WTC11 (cell line): ENCODE data around the gene TMEM38A.

Experiments
- CREM ChIP-seq: sonication (generic); formaldehyde crosslinking; IDR thresholded peaks from 2 replicates; pipeline ENCODE4 v1.8.1; 2022; ENCODE audit warnings: mild to moderate bottlenecking, missing genetic modification reagents, moderate library complexity
- GRHL2 ChIP-seq: fragments of 250-450 bp; sonication (Bioruptor Pico); IDR thresholded peaks from 2 replicates; pipeline ENCODE4 v1.8.0; 2022; ENCODE audit warnings: mild to moderate bottlenecking, moderate library complexity; ENCODE audit not compliant: insufficient replicate concordance, severe bottlenecking
- MYBL2 ChIP-seq: sonication (generic); formaldehyde crosslinking; IDR thresholded peaks from 2 replicates; pipeline ENCODE4 v1.8.1; 2023; ENCODE audit warnings: mild to moderate bottlenecking, moderate library complexity, missing genetic modification reagents
- NFYB ChIP-seq: sonication (generic); formaldehyde crosslinking; conservative IDR thresholded peaks from 2 replicates; pipeline ENCODE4 v1.8.0; 2022; ENCODE audit warnings: low read depth, missing genetic modification reagents
- SMAD3 ChIP-seq: sonication (generic); formaldehyde crosslinking; IDR thresholded peaks from 2 replicates; pipeline ENCODE4 v1.8.0; 2022; ENCODE audit warnings: missing genetic modification reagents, mild to moderate bottlenecking, borderline replicate concordance
- TF ChIP-seq, protein P1 (sequence below): fragments of 200-600 bp; IDR thresholded peaks from 2 replicates; pipeline ENCODE4 v1.8.0; 2022; ENCODE audit warnings: antibody characterized with exemption
- TF ChIP-seq, protein P2 (sequence below): fragments of 250-450 bp; sonication (Bioruptor Pico); IDR thresholded peaks from 2 replicates; pipeline ENCODE4 v2.1.2; 2022; ENCODE audit warnings: mild to moderate bottlenecking, moderate library complexity
- TF ChIP-seq, protein P3 (sequence below): sonication (generic); formaldehyde crosslinking; IDR thresholded peaks from 2 replicates; pipeline ENCODE4 v1.8.1; 2023; ENCODE audit warnings: mild to moderate bottlenecking, missing genetic modification reagents, moderate library complexity
- TF ChIP-seq, protein P4 (sequence below): sonication (generic); formaldehyde crosslinking; IDR thresholded peaks from 2 replicates; pipeline ENCODE4 v1.8.1; 2023; ENCODE audit warnings: mild to moderate bottlenecking, missing genetic modification reagents, borderline replicate concordance
- TF ChIP-seq, protein P5 (sequence below): sonication (generic); formaldehyde crosslinking; IDR thresholded peaks from 2 replicates; pipeline ENCODE4 v1.8.1; 2022; ENCODE audit warnings: low read depth, mild to moderate bottlenecking, moderate library complexity, missing genetic modification reagents, borderline replicate concordance
- TF ChIP-seq, protein P6 (sequence below): sonication (generic); formaldehyde crosslinking; IDR thresholded peaks from 2 replicates; pipeline ENCODE4 v1.8.0; 2022; ENCODE audit warnings: mild to moderate bottlenecking, missing genetic modification reagents
- TF ChIP-seq, protein P7 (sequence below): sonication (generic); formaldehyde crosslinking; IDR thresholded peaks from 2 replicates; pipeline ENCODE4 v1.8.0; 2023; ENCODE audit warnings: missing genetic modification reagents
- TF ChIP-seq, protein P8 (sequence below): sonication (generic); formaldehyde crosslinking; conservative IDR thresholded peaks from 2 replicates; pipeline ENCODE4 v1.8.1; 2023; ENCODE audit warnings: mild to moderate bottlenecking, low read depth, missing genetic modification reagents, moderate library complexity
- TF ChIP-seq, protein P9 (sequence below): sonication (generic); formaldehyde crosslinking; conservative IDR thresholded peaks from 2 replicates; pipeline ENCODE4 v1.8.1; 2022; ENCODE audit warnings: mild to moderate bottlenecking, missing genetic modification reagents

DNA sequence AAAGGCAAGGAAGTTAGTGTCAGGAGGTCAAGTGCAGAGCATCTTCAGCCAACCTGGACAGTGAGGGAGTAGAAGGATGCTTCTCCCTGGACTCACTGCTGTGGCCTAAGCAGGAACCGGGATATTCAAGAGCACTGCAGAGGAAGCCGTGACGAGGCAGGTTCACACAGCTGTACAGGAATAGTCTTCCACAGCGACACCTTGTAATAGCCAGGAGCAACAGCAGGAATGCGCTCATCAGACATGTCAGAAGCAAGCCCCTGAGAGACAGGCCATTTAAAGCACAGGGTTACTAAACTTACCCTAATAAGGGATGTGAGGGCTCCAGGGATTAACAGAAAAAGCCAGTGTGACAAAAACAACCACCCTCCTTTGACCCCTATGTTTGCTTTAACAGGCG lies 29.5 kb upstream of the TMEM38A start:
- TF ChIP-seq, protein P1, sequence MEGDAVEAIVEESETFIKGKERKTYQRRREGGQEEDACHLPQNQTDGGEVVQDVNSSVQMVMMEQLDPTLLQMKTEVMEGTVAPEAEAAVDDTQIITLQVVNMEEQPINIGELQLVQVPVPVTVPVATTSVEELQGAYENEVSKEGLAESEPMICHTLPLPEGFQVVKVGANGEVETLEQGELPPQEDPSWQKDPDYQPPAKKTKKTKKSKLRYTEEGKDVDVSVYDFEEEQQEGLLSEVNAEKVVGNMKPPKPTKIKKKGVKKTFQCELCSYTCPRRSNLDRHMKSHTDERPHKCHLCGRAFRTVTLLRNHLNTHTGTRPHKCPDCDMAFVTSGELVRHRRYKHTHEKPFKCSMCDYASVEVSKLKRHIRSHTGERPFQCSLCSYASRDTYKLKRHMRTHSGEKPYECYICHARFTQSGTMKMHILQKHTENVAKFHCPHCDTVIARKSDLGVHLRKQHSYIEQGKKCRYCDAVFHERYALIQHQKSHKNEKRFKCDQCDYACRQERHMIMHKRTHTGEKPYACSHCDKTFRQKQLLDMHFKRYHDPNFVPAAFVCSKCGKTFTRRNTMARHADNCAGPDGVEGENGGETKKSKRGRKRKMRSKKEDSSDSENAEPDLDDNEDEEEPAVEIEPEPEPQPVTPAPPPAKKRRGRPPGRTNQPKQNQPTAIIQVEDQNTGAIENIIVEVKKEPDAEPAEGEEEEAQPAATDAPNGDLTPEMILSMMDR, result no peak
- TF ChIP-seq, protein P2, sequence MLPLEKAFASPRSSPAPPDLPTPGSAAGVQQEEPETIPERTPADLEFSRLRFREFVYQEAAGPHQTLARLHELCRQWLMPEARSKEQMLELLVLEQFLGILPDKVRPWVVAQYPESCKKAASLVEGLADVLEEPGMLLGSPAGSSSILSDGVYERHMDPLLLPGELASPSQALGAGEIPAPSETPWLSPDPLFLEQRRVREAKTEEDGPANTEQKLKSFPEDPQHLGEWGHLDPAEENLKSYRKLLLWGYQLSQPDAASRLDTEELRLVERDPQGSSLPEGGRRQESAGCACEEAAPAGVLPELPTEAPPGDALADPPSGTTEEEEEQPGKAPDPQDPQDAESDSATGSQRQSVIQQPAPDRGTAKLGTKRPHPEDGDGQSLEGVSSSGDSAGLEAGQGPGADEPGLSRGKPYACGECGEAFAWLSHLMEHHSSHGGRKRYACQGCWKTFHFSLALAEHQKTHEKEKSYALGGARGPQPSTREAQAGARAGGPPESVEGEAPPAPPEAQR (CRISPR knock-in tag), result no peak
- TF ChIP-seq, protein P3, sequence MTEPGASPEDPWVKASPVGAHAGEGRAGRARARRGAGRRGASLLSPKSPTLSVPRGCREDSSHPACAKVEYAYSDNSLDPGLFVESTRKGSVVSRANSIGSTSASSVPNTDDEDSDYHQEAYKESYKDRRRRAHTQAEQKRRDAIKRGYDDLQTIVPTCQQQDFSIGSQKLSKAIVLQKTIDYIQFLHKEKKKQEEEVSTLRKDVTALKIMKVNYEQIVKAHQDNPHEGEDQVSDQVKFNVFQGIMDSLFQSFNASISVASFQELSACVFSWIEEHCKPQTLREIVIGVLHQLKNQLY (CRISPR knock-in tag), result no peak
- TF ChIP-seq, protein P4, sequence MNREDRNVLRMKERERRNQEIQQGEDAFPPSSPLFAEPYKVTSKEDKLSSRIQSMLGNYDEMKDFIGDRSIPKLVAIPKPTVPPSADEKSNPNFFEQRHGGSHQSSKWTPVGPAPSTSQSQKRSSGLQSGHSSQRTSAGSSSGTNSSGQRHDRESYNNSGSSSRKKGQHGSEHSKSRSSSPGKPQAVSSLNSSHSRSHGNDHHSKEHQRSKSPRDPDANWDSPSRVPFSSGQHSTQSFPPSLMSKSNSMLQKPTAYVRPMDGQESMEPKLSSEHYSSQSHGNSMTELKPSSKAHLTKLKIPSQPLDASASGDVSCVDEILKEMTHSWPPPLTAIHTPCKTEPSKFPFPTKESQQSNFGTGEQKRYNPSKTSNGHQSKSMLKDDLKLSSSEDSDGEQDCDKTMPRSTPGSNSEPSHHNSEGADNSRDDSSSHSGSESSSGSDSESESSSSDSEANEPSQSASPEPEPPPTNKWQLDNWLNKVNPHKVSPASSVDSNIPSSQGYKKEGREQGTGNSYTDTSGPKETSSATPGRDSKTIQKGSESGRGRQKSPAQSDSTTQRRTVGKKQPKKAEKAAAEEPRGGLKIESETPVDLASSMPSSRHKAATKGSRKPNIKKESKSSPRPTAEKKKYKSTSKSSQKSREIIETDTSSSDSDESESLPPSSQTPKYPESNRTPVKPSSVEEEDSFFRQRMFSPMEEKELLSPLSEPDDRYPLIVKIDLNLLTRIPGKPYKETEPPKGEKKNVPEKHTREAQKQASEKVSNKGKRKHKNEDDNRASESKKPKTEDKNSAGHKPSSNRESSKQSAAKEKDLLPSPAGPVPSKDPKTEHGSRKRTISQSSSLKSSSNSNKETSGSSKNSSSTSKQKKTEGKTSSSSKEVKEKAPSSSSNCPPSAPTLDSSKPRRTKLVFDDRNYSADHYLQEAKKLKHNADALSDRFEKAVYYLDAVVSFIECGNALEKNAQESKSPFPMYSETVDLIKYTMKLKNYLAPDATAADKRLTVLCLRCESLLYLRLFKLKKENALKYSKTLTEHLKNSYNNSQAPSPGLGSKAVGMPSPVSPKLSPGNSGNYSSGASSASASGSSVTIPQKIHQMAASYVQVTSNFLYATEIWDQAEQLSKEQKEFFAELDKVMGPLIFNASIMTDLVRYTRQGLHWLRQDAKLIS, result no peak
- TF ChIP-seq, protein P5, sequence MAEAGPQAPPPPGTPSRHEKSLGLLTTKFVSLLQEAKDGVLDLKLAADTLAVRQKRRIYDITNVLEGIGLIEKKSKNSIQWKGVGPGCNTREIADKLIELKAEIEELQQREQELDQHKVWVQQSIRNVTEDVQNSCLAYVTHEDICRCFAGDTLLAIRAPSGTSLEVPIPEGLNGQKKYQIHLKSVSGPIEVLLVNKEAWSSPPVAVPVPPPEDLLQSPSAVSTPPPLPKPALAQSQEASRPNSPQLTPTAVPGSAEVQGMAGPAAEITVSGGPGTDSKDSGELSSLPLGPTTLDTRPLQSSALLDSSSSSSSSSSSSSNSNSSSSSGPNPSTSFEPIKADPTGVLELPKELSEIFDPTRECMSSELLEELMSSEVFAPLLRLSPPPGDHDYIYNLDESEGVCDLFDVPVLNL (CRISPR knock-in tag), result no peak
- TF ChIP-seq, protein P6, sequence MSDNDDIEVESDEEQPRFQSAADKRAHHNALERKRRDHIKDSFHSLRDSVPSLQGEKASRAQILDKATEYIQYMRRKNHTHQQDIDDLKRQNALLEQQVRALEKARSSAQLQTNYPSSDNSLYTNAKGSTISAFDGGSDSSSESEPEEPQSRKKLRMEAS (CRISPR knock-in tag), result no peak
- no peak for TF ChIP-seq CREM
- TF ChIP-seq, protein P7, sequence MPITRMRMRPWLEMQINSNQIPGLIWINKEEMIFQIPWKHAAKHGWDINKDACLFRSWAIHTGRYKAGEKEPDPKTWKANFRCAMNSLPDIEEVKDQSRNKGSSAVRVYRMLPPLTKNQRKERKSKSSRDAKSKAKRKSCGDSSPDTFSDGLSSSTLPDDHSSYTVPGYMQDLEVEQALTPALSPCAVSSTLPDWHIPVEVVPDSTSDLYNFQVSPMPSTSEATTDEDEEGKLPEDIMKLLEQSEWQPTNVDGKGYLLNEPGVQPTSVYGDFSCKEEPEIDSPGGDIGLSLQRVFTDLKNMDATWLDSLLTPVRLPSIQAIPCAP (CRISPR knock-in tag), result no peak
- TF ChIP-seq, protein P8, sequence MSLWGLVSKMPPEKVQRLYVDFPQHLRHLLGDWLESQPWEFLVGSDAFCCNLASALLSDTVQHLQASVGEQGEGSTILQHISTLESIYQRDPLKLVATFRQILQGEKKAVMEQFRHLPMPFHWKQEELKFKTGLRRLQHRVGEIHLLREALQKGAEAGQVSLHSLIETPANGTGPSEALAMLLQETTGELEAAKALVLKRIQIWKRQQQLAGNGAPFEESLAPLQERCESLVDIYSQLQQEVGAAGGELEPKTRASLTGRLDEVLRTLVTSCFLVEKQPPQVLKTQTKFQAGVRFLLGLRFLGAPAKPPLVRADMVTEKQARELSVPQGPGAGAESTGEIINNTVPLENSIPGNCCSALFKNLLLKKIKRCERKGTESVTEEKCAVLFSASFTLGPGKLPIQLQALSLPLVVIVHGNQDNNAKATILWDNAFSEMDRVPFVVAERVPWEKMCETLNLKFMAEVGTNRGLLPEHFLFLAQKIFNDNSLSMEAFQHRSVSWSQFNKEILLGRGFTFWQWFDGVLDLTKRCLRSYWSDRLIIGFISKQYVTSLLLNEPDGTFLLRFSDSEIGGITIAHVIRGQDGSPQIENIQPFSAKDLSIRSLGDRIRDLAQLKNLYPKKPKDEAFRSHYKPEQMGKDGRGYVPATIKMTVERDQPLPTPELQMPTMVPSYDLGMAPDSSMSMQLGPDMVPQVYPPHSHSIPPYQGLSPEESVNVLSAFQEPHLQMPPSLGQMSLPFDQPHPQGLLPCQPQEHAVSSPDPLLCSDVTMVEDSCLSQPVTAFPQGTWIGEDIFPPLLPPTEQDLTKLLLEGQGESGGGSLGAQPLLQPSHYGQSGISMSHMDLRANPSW (CRISPR knock-in tag), result no peak
- no peak for TF ChIP-seq MYBL2 (CRISPR knock-in tag)
- no peak for TF ChIP-seq NFYB
- TF ChIP-seq, protein P9, sequence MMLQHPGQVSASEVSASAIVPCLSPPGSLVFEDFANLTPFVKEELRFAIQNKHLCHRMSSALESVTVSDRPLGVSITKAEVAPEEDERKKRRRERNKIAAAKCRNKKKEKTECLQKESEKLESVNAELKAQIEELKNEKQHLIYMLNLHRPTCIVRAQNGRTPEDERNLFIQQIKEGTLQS (CRISPR knock-in tag), result no peak
- no peak for TF ChIP-seq GRHL2 (CRISPR knock-in tag)
- no peak for TF ChIP-seq SMAD3 (CRISPR knock-in tag)
